Skeletal muscle tissue (tissue), 4 donors: ENCODE data around the gene BRINP3. TPM values are rescaled to one million over a fixed set of nuclear protein-coding genes. Genes with fewer than 3 reads are reported as not detected.

Experiments used
- H3K27ac ChIP-seq: one replicate; pipeline ENCODE4 v1.7.0; 2013; ENCODE audit warnings: mild to moderate bottlenecking, low read depth, low read length, inconsistent platforms
- H3K27me3 ChIP-seq, 3 donors: one replicate each; pipeline ENCODE4 v1.7.0; 2013; ENCODE audit warnings: low read length in 3 of 3; ENCODE audit not compliant: control insufficient read depth in 3 of 3, insufficient read depth in 3 of 3
- H3K36me3 ChIP-seq, 3 donors: one replicate each; pipeline ENCODE4 v1.7.0; 2013; ENCODE audit warnings: low read length in 3 of 3; ENCODE audit not compliant: control insufficient read depth in 3 of 3, insufficient read depth in 3 of 3
- H3K4me1 ChIP-seq, 3 donors: one replicate each; pipeline ENCODE4 v1.7.0; 2013; ENCODE audit warnings: low read length in 3 of 3, mild to moderate bottlenecking in 3 of 3; ENCODE audit not compliant: control insufficient read depth in 3 of 3, insufficient read depth in 3 of 3
- H3K4me3 ChIP-seq, 3 donors: one replicate each; pipeline ENCODE4 v1.7.0; 2013; ENCODE audit warnings: low read length in 3 of 3
- H3K9ac ChIP-seq, 3 donors: one replicate each; pipeline ENCODE4 v1.7.0; 2013; ENCODE audit warnings: low read length in 3 of 3, mild to moderate bottlenecking in 3 of 3, moderate library complexity in 2 of 3, low read depth in 1 of 3
- H3K9me3 ChIP-seq, 3 donors: one replicate each; pipeline ENCODE4 v1.7.0; 2013; ENCODE audit warnings: low read length in 3 of 3; ENCODE audit not compliant: control insufficient read depth in 3 of 3
- total RNA-seq: library from RNA; depleted of rRNA; stranded (reverse); fragments of >200 nt; gene quantifications from one replicate; pipeline ENCODE4 v1.2.3, GENCODE V29; 2014
- donor health status: Osteomylitis.

BRINP3 gene
- total RNA-seq, 1 donor from 2014 or later: 3.7 TPM

DNA sequence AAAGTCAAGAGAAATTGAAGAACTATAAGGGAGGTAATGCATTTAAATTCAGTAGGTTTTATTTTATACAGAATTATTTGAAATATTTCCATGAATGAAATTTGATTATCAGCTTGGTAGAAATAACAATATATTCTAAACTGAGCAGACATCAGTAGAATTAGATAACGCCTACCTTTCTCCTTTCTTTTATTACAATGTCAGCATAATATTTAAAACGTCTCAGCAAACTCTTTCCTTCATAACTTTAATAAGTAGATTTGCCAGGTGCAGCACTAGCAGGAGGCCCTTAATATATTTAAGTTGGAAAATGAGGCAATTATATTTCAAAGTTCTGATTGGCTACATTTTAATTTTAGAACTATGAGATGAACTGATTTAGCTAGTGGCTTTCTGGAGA is 298.8 kb downstream of the BRINP3 start:
- Histone ChIP-seq H3K9ac (no peak overlapping the region), H3K36me3 (no peaks in the 10 kb centered on the region), H3K4me1 (no peaks in the 10 kb centered on the region), H3K27me3 (no peaks in the 10 kb centered on the region), H3K4me3 (no peak overlapping the region), H3K27ac (no peak overlapping the region), H3K9me3 (no peaks in the 10 kb centered on the region)

GRCh38 chr1:190177555-190177954 is 300.1 kb downstream of the BRINP3 start:
- H3K9me3 ChIP-seq: no peaks in the 10 kb centered on the region
- H3K9ac ChIP-seq: no peak overlapping the region
- H3K27me3 ChIP-seq: no peaks in the 10 kb centered on the region
- H3K27ac ChIP-seq: no peak overlapping the region
- H3K36me3 ChIP-seq: no peaks in the 10 kb centered on the region
- no peaks in the 10 kb centered on the region for H3K4me1 ChIP-seq
- no peak overlapping the region for H3K4me3 ChIP-seq

- H3K9me3 ChIP-seq: no peaks in the 10 kb centered on the region
These were observed 300.9 kb downstream of the BRINP3 start for GRCh38 chr1:190176776-190177175.

GRCh38 chr1:190175320-190175719 is 302.3 kb downstream of the BRINP3 start:
- Histone ChIP-seq H3K4me1 (no peaks in the 10 kb centered on the region), H3K9me3 (no peaks in the 10 kb centered on the region), H3K4me3 (no peak overlapping the region), H3K27ac (no peak overlapping the region), H3K36me3 (no peaks in the 10 kb centered on the region), H3K27me3 (no peaks in the 10 kb centered on the region), H3K9ac (no peak overlapping the region)

More at GRCh38 chr1:190176776-190177175, 300.9 kb downstream of the BRINP3 start:
- Histone ChIP-seq H3K27ac (no peak overlapping the region), H3K4me3 (no peak overlapping the region), H3K9ac (no peak overlapping the region), H3K4me1 (no peaks in the 10 kb centered on the region), H3K36me3 (no peaks in the 10 kb centered on the region), H3K27me3 (no peaks in the 10 kb centered on the region)

DNA sequence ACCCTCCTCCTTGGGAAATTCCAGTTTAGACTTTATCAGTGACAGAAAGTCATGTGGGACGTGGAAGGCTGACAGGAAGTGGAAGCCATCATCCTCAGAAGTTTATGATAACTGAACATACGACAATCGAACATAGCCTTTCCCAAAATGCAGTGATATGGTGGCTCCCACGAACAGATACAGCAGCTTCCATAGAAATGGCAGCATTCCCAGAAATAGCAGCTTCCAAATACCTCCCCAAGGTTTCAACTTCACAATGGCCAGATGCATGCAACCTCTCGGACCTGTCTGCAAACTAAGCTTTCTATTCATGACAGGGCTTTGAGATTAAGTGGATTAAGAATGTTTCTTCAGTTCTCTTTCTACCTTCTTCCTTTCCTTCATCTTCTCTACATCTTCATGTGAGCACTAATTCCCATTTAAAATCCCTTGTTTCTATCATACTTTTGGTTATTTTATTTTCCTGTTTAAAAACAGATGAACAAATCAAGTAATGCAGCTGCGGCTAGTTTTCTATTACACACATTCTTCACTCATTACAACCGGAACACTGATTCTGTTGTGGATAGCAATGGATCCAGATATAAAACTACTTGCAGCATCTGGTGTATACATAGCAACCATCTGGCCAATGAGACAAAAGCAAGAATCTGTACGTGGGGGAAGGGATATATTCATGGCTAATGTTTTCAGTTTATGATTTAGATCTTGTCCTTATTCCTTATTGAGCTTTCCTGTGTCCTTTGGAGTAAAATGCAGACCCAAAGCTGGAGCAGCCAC is 304.8 kb downstream of the BRINP3 start:
- Histone ChIP-seq H3K9ac (no peak overlapping the region), H3K9me3 (no peaks in the 10 kb centered on the region), H3K4me3 (no peak overlapping the region), H3K27ac (no peak overlapping the region), H3K36me3 (no peaks in the 10 kb centered on the region), H3K27me3 (no peaks in the 10 kb centered on the region), H3K4me1 (no peaks in the 10 kb centered on the region)

GRCh38 chr1:190170321-190170720 is 307.3 kb downstream of the BRINP3 start:
- Histone ChIP-seq H3K9me3 (no peaks in the 10 kb centered on the region), H3K27me3 (no peaks in the 10 kb centered on the region), H3K9ac (no peak overlapping the region), H3K36me3 (no peaks in the 10 kb centered on the region), H3K4me3 (no peak overlapping the region), H3K27ac (no peak overlapping the region), H3K4me1 (no peaks in the 10 kb centered on the region)

- H3K4me1 ChIP-seq: no peaks in the 10 kb centered on the region
- no peaks in the 10 kb centered on the region for H3K9me3 ChIP-seq
- H3K27me3 ChIP-seq: no peaks in the 10 kb centered on the region
- no peak overlapping the region for H3K9ac ChIP-seq
- no peak overlapping the region for H3K27ac ChIP-seq
- no peak overlapping the region for H3K4me3 ChIP-seq
- no peaks in the 10 kb centered on the region for H3K36me3 ChIP-seq
These were observed 308.2 kb downstream of the BRINP3 start for GRCh38 chr1:190169311-190170067.

GRCh38 chr1:190168893-190169280 is 308.8 kb downstream of the BRINP3 start:
- Histone ChIP-seq H3K4me1 (no peaks in the 10 kb centered on the region), H3K9ac (no peak overlapping the region), H3K36me3 (no peaks in the 10 kb centered on the region), H3K4me3 (no peak overlapping the region), H3K27me3 (no peaks in the 10 kb centered on the region), H3K9me3 (no peaks in the 10 kb centered on the region), H3K27ac (no peak overlapping the region)

DNA sequence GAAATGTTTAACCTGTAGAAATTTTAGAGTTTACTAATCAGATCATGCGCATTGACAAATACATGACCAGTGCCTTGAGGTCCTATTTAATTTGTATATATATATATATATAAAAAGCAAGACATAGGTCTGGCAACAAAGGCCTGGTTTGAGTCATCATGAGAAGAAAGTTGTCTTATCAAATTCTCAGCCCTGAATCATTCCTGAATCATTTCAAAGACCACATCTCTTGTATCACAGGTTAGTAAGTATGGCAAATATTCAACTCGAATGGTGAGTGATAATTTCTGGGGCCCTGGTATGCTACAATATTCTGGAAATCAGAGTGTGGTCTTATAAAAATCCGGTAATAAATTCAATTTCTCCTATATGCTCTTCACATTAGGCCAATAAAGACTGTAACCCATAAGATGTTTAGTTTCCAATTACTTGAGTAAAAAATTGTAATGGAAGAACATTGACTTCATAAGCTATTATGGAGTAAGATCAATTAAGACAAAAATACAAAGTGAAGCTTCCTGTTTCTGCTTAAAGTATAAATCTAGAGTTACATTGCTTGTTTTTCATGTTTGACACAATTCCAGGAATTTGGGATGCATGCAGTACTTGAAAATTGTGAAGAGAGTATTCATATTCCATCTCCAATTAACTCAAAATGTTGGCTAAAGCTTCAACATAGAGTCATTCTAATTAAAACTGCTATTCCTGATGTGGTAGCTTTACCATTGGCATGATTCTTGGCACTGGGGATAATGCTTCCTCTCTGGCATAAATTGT is 309.4 kb downstream of the BRINP3 start:
- Histone ChIP-seq H3K4me3 (no peak overlapping the region), H3K27me3 (no peaks in the 10 kb centered on the region), H3K4me1 (no peaks in the 10 kb centered on the region), H3K36me3 (no peaks in the 10 kb centered on the region), H3K9ac (no peak overlapping the region), H3K27ac (no peak overlapping the region), H3K9me3 (no peaks in the 10 kb centered on the region)

DNA sequence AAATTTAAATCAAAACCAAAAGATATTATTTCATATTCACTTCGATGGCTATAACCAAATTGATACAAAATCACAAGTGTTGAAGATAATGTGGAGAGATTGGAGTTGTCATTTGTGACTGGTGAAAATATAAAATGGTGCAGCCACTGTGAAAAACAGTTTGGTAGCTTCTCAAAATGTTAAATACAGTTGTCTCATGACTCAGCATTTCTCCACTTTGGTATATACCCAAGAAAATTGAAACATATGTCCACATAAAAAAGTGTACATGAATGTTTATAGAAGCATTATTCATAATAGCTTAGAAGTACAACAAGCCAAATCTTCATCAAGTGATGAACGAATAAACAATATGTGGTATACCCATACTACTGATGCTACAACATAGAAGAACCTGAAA is 318.5 kb downstream of the BRINP3 start:
- H3K27ac ChIP-seq: no peak overlapping the region

More for the DNA sequence above, 318.5 kb downstream of the BRINP3 start:
- Histone ChIP-seq H3K4me1 (no peaks in the 10 kb centered on the region), H3K9me3 (no peaks in the 10 kb centered on the region), H3K4me3 (no peak overlapping the region), H3K9ac (no peak overlapping the region), H3K36me3 (no peaks in the 10 kb centered on the region), H3K27me3 (no peaks in the 10 kb centered on the region)
